Body of pancreas (tissue), 4 donors: ENCODE measurements around the gene SLC27A2. TPM values are rescaled to one million over a fixed set of nuclear protein-coding genes. Genes with fewer than 3 reads are reported as not detected.
"Not testable (repeated sequence)": the region's sequence is repeated elsewhere in the genome, so short reads cannot be mapped to it uniquely, and the experiment has no call there.

Source experiments
- ATAC-seq: fragments of 150-250 bp; one replicate; pipeline ENCODE4 v1.9.1; 2016
- DNase-seq, 4 donors: peaks; one replicate each; pipeline ENCODE4 v3.0.0-alpha.2; 2019
- H3K27ac ChIP-seq, 4 donors: fragments of 200-600 bp; sonication (generic); 1 replicate in 3 of 4; 2 replicates in 1 of 4; pipeline versions ENCODE4 v1.5.1 to v1.6.1; 2016 to 2019; ENCODE audit warnings: mild to moderate bottlenecking in 1 of 4, mixed read lengths in 1 of 4, moderate library complexity in 1 of 4
- H3K27me3 ChIP-seq, 2 donors: fragments of 200-600 bp; sonication (generic); one replicate each; pipeline ENCODE4 v1.6.0; 2016; ENCODE audit warnings: mild to moderate bottlenecking in 1 of 2
- H3K36me3 ChIP-seq, 2 donors: fragments of 200-600 bp; sonication (generic); replicated peaks in 1 of 2; 2 replicates each; pipeline ENCODE4 v1.5.1; 2016; ENCODE audit warnings: low read depth in 2 of 2; ENCODE audit not compliant: insufficient read depth in 1 of 2
- H3K4me1 ChIP-seq: fragments of 200-600 bp; sonication (generic); one replicate; pipeline ENCODE4 v1.6.0; 2016
- H3K4me3 ChIP-seq, 2 donors: fragments of 200-600 bp; sonication (generic); 1 replicate in 1 of 2; 2 replicates in 1 of 2; pipeline ENCODE4 v1.5.1; 2016 to 2019
- H3K9me3 ChIP-seq, 3 donors: fragments of 200-600 bp; sonication (generic); 1 replicate in 2 of 3; 2 replicates in 1 of 3; pipeline ENCODE4 v1.5.1; 2016
- CTCF ChIP-seq, 7 experiments: fragments of 450-650 bp in 4 of 7; fragments of 200-600 bp in 3 of 7; sonication (generic) in 3 of 7; IDR thresholded peaks; one replicate each; pipeline ENCODE4 v1.5.1; 2016 to 2019; ENCODE audit warnings: antibody characterized with exemption in 7 of 7
- POLR2A ChIP-seq, 3 donors: fragments of 450-650 bp; IDR thresholded peaks; one replicate each; pipeline ENCODE4 v1.6.1; 2016; ENCODE audit warnings: antibody characterized with exemption in 3 of 3, mild to moderate bottlenecking in 2 of 3
- WGBS, 2 donors: methylation state at CpG; one replicate each; pipeline ENCODE4 v1.1.5; 2017; 5-methylcytosine and 5-hydroxymethylcytosine counted together
- intact Hi-C: fragments of 100-400 bp; cut with DNase I; formaldehyde crosslinking; loops from one replicate; pipeline ENCODE4 v1.15.1; 2023
- total RNA-seq, 2 donors: library from RNA; depleted of rRNA; stranded (reverse); fragments of >200 nt; gene quantifications; one replicate each; pipeline ENCODE4 v1.1.0, GENCODE V29; 2016

Gene SLC27A2
- total RNA-seq, 2 donors from 2014 or later, result 3.9 to 4.6 TPM

DNA sequence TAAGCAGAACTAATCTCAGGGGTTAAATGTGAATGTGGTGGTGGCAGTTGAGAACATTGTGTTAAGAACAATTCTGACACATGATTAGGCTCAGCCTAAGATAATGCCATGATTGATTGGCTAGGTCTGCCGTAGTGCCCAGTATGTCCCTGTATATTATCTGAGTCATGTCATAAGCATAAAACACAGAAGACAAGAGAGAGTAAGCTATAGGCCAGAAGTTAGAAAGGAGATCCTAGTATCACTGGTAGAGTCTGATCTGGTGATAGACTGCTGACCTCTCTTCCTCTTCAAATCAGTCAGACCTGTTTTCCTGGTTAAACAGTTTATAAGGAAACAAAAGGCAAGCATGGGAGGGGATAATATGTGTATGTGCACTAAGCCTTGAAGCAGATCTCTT is 32.9 kb upstream of the SLC27A2 start:
- ATAC-seq (no peak), DNase-seq (no peak)
- Histone ChIP-seq H3K36me3 (no peaks in the 10 kb centered on the region), H3K9me3 (no peaks in the 10 kb centered on the region), H3K27ac (no peak overlapping the region), H3K4me3 (no peak overlapping the region), H3K4me1 (no peaks in the 10 kb centered on the region), H3K27me3 (no peaks in the 10 kb centered on the region)
- no peak for TF ChIP-seq CTCF (IDR thresholded peaks at IDR 0.05)
- TF ChIP-seq POLR2A (IDR thresholded peaks at IDR 0.05), result no peak
- WGBS, 2 donors, result 0 to 6% methylated on average over 1 of the region's 1 CpG
- intact Hi-C loops, result no loop called here

- DNase-seq, result no peak
- no peaks in the 10 kb centered on the region for H3K36me3 ChIP-seq
- no peak overlapping the region for H3K27ac ChIP-seq
- TF ChIP-seq POLR2A (IDR thresholded peaks at IDR 0.05) (no peak), CTCF (IDR thresholded peaks at IDR 0.05) (no peak)
- no peaks in the 10 kb centered on the region for H3K4me1 ChIP-seq
- H3K4me3 ChIP-seq, result no peak overlapping the region
- intact Hi-C loops, result no loop called here
- no peak for ATAC-seq
- 68 to 72% methylated on average over 3 of the region's 3 CpGs for WGBS, 2 donors
- H3K9me3 ChIP-seq, result no peaks in the 10 kb centered on the region
- no peaks in the 10 kb centered on the region for H3K27me3 ChIP-seq
Observed at GRCh38 chr15:50150349-50150748, 31.6 kb upstream of the SLC27A2 start.

- Histone ChIP-seq H3K4me3 (no peak overlapping the region), H3K27ac (no peak overlapping the region), H3K36me3 (no peaks in the 10 kb centered on the region), H3K9me3 (no peaks in the 10 kb centered on the region), H3K27me3 (no peaks in the 10 kb centered on the region), H3K4me1 (no peaks in the 10 kb centered on the region)
- intact Hi-C loops, result no loop called here
- no peak for DNase-seq
- ATAC-seq, result no peak
- TF ChIP-seq CTCF (IDR thresholded peaks at IDR 0.05), result no peak
- no peak for TF ChIP-seq POLR2A (IDR thresholded peaks at IDR 0.05)
Observed at GRCh38 chr15:50150851-50151250, 31.1 kb upstream of the SLC27A2 start.

DNA sequence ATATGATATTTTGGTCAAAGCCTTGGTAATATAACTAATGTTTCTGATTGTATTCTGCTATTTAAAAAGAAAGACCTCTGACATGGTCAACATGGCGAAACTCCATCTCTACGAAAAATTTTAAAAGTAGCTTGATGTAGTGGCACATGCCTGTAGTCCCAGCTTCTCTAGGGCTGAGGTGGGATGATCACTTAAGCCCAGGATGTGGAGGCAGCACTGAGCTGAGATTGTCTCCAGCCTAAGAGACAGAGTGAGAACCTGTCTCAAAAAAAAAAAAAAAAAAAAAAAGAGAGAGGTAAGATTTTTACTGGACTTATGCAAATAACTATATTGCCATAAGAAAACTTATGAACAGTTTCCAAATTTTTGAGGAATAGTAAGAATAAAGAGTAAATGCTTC is 30.5 kb upstream of the SLC27A2 start:
- DNase-seq, result no peak
- no peaks in the 10 kb centered on the region for H3K27me3 ChIP-seq
- H3K36me3 ChIP-seq, result no peaks in the 10 kb centered on the region
- no peak overlapping the region for H3K4me3 ChIP-seq
- H3K4me1 ChIP-seq, result no peaks in the 10 kb centered on the region
- no peak for ATAC-seq
- 88 to 93% methylated on average over 2 of the region's 2 CpGs for WGBS, 2 donors
- H3K27ac ChIP-seq, result no peak overlapping the region
- no peaks in the 10 kb centered on the region for H3K9me3 ChIP-seq
- intact Hi-C loops, result no loop called here
- TF ChIP-seq CTCF (IDR thresholded peaks at IDR 0.05) (no peak), POLR2A (IDR thresholded peaks at IDR 0.05) (no peak)

GRCh38 chr15:50158236-50158635 is 23.8 kb upstream of the SLC27A2 start:
- WGBS, 2 donors, result 87 to 90% methylated on average over 3 to 19 of the region's 28 CpGs
- H3K9me3 ChIP-seq, H3K27me3 ChIP-seq, ATAC-seq, intact Hi-C loops, H3K36me3 ChIP-seq, H3K4me3 ChIP-seq, DNase-seq, H3K27ac ChIP-seq, H3K4me1 ChIP-seq: not testable (repeated sequence)
